Gastrocnemius medialis (tissue), 4 donors: Measurements from ENCODE around the gene TMEM132A. TPM values are rescaled to one million over a fixed set of nuclear protein-coding genes. Genes with fewer than 3 reads are reported as not detected.

Experiments used
- ATAC-seq, 2 donors: fragments of 150-250 bp; one replicate each; pipeline ENCODE4 v1.9.1; 2016
- DNase-seq, 2 donors: peaks; one replicate each; pipeline ENCODE4 v3.0.0-alpha.2; 2019
- H3K27ac ChIP-seq, 4 donors: fragments of 200-600 bp; sonication (generic); 1 replicate in 1 of 4; 2 replicates in 3 of 4; pipeline ENCODE4 v1.5.1; 2016 to 2018; ENCODE audit warnings: mild to moderate bottlenecking in 2 of 4, moderate library complexity in 1 of 4
- H3K27me3 ChIP-seq, 3 donors: fragments of 200-600 bp; sonication (generic) in 2 of 3; 1 replicate in 1 of 3; 2 replicates in 2 of 3; pipeline versions ENCODE4 v1.5.1 to v1.6.0; 2016 to 2019; ENCODE audit warnings: mild to moderate bottlenecking in 1 of 3, moderate library complexity in 1 of 3
- H3K36me3 ChIP-seq, 2 donors: fragments of 200-600 bp; sonication (generic) in 1 of 2; one replicate each; pipeline ENCODE4 v1.5.1; 2017 to 2018
- H3K4me1 ChIP-seq, 2 donors: fragments of 200-600 bp; sonication (generic) in 1 of 2; one replicate each; pipeline ENCODE4 v1.5.1; 2016 to 2017; ENCODE audit warnings: mild to moderate bottlenecking in 2 of 2
- H3K4me3 ChIP-seq, 4 donors: fragments of 200-600 bp; sonication (generic) in 3 of 4; 1 replicate in 1 of 4; 2 replicates in 3 of 4; pipeline ENCODE4 v1.5.1; 2016 to 2019; ENCODE audit warnings: mild to moderate bottlenecking in 2 of 4
- H3K9me3 ChIP-seq, 3 donors: fragments of 200-600 bp; sonication (generic) in 2 of 3; 1 replicate in 1 of 3; 2 replicates in 2 of 3; pipeline ENCODE4 v1.5.1; 2016 to 2019
- POLR2A ChIP-seq, 2 donors: fragments of 450-650 bp; IDR thresholded peaks; one replicate each; pipeline ENCODE4 v1.6.1; 2017; ENCODE audit warnings: antibody characterized with exemption in 2 of 2, mild to moderate bottlenecking in 2 of 2, moderate library complexity in 2 of 2
- in situ Hi-C, 4 donors: fragments of 200-750 bp; cut with MboI; loops; one replicate each; pipeline versions ENCODE4 v1.15.0 to v1.8.0; 2017; ENCODE audit warnings: low sequenced_read_pairs in 4 of 4
- intact Hi-C: fragments of 100-400 bp; cut with DNase I; formaldehyde crosslinking; loops from one replicate; pipeline ENCODE4 v1.15.1; 2023; ENCODE audit warnings: low total_unique reads
- total RNA-seq, 4 donors: library from RNA; depleted of rRNA; stranded (reverse); fragments of >200 nt; gene quantifications; one replicate each; pipeline versions ENCODE4 v1.1.0 to v1.2.3, GENCODE V29; 2016
- TF ChIP-seq, protein P1 (sequence below), 5 experiments: fragments of 450-650 bp in 3 of 5; fragments of 200-600 bp in 2 of 5; sonication (generic) in 2 of 5; IDR thresholded peaks in 4 of 5; conservative IDR thresholded peaks in 1 of 5; 1 replicate in 4 of 5; 2 replicates in 1 of 5; pipeline ENCODE4 v1.5.1; 2016 to 2019; ENCODE audit warnings: antibody characterized with exemption in 5 of 5, mild to moderate bottlenecking in 3 of 5, moderate library complexity in 3 of 5

Gene TMEM132A
- total RNA-seq, 4 donors from 2014 or later = 2.5 to 3.7 (median 3.1) TPM

DNA sequence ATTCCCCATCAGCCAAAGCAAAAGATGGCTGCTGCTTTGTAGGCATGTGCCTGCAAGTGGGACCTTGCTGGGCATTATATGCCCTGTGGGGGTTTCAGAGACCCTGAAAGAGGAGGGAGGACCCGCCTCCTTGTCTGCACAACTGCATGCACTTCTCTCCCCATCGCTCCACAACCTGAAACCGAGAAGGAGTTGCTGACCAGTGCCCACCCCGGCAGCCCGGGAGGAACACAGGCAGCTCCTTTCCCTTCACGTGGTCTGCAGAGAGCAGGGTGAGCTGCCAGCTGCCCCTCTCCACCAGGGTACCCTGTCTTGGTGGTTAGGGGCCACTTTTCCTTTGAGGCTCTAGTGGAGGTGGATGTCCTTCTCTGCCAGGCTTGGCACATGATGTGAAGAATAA lies 1.4 kb upstream of the TMEM132A start:
- intact Hi-C loops = no loop called here
- TF ChIP-seq POLR2A (IDR thresholded peaks at IDR 0.05) = no peak
- TF ChIP-seq, protein P1, sequence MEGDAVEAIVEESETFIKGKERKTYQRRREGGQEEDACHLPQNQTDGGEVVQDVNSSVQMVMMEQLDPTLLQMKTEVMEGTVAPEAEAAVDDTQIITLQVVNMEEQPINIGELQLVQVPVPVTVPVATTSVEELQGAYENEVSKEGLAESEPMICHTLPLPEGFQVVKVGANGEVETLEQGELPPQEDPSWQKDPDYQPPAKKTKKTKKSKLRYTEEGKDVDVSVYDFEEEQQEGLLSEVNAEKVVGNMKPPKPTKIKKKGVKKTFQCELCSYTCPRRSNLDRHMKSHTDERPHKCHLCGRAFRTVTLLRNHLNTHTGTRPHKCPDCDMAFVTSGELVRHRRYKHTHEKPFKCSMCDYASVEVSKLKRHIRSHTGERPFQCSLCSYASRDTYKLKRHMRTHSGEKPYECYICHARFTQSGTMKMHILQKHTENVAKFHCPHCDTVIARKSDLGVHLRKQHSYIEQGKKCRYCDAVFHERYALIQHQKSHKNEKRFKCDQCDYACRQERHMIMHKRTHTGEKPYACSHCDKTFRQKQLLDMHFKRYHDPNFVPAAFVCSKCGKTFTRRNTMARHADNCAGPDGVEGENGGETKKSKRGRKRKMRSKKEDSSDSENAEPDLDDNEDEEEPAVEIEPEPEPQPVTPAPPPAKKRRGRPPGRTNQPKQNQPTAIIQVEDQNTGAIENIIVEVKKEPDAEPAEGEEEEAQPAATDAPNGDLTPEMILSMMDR (IDR thresholded peaks at IDR 0.05 in 4 of 5, conservative IDR thresholded peaks at IDR 0.05 in 1 of 5) = no peak
- H3K9me3 ChIP-seq = no peaks in the 10 kb centered on the region
- H3K4me3 ChIP-seq = no peak overlapping the region
- in situ Hi-C loops = loop anchor here in 1 of 4 donors (25.0 kb wide), 1 partner anchor 239 kb away; the partner anchor contains the start of gene VPS37C
- DNase-seq (no peak), ATAC-seq (no peak)
- peaks cover 0 to 36% of the 10 kb centered on the region in 2 donors for H3K36me3 ChIP-seq
- H3K27ac ChIP-seq = no peak overlapping the region
- H3K27me3 ChIP-seq = peaks cover 10 to 29% (median 21%) of the 10 kb centered on the region in 3 donors
- H3K4me1 ChIP-seq = peaks cover 24 to 39% of the 10 kb centered on the region in 2 donors

DNA sequence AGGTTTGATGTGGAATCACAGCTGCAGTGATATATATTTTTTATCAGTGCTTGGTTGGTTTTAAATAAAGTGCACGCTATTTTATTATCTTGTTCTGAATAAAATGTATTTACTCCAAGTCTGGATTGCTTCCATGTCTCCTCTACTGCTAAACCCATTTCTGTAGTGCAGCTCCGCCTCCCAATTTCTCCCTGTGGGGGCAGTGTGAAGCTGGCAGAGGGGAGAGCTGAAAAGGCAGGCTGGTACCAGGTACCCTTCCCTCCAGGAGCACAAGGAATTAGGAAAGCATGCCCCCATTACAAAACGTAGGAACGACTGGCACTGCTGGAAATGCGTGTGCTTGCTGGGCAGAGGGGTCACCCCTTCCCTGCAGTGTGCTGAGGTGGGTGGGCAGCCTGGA lies 934 bp upstream of the TMEM132A start:
- Histone ChIP-seq H3K36me3 (peaks cover 0 to 36% of the 10 kb centered on the region in 2 donors), H3K9me3 (no peaks in the 10 kb centered on the region), H3K27me3 (peaks cover 10 to 29% (median 21%) of the 10 kb centered on the region in 3 donors), H3K4me1 (peaks cover 20 to 35% of the 10 kb centered on the region in 2 donors), H3K27ac (no peak overlapping the region), H3K4me3 (no peak overlapping the region)
- no peak for ATAC-seq
- intact Hi-C loops = no loop called here
- TF ChIP-seq, protein P1 (IDR thresholded peaks at IDR 0.05 in 4 of 5, conservative IDR thresholded peaks at IDR 0.05 in 1 of 5) = no peak
- no peak for TF ChIP-seq POLR2A (IDR thresholded peaks at IDR 0.05)
- in situ Hi-C loops = loop anchor here in 1 of 4 donors (25.0 kb wide), 1 partner anchor 239 kb away; the partner anchor contains the start of gene VPS37C
- no peak for DNase-seq

DNA sequence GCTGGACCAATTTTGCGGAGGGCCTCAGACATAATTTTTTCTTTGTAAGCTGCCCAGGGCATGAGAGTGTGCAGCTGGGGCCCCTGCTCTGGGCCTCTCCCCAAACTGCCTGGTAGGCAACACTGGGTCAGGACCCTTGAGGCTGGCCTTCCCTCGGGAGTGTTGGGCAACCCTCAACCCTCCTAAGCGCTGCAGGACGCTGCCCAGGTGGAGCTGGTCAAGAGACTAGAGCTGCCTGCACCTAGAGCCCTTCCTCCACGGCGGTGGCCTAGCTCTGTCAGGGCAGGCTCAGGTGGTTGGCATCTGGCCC lies 505 bp upstream of the TMEM132A start:
- intact Hi-C loops (no loop called here), in situ Hi-C loops (loop anchor here in 1 of 4 donors (25.0 kb wide), 1 partner anchor 239 kb away; the partner anchor contains the start of gene VPS37C)
- no peak for ATAC-seq
- Histone ChIP-seq H3K4me1 (peaks cover 16 to 31% of the 10 kb centered on the region in 2 donors), H3K4me3 (peak overlapping the region; percentile 57 to 70 (median 62)), H3K27me3 (peaks cover 10 to 29% (median 21%) of the 10 kb centered on the region in 3 donors), H3K9me3 (no peaks in the 10 kb centered on the region), H3K27ac (no peak overlapping the region), H3K36me3 (peaks cover 0 to 36% of the 10 kb centered on the region in 2 donors)
- TF ChIP-seq, protein P1 (IDR thresholded peaks at IDR 0.05 in 4 of 5, conservative IDR thresholded peaks at IDR 0.05 in 1 of 5) = no peak
- TF ChIP-seq POLR2A (IDR thresholded peaks at IDR 0.05) = no peak
- DNase-seq = no peak

DNA sequence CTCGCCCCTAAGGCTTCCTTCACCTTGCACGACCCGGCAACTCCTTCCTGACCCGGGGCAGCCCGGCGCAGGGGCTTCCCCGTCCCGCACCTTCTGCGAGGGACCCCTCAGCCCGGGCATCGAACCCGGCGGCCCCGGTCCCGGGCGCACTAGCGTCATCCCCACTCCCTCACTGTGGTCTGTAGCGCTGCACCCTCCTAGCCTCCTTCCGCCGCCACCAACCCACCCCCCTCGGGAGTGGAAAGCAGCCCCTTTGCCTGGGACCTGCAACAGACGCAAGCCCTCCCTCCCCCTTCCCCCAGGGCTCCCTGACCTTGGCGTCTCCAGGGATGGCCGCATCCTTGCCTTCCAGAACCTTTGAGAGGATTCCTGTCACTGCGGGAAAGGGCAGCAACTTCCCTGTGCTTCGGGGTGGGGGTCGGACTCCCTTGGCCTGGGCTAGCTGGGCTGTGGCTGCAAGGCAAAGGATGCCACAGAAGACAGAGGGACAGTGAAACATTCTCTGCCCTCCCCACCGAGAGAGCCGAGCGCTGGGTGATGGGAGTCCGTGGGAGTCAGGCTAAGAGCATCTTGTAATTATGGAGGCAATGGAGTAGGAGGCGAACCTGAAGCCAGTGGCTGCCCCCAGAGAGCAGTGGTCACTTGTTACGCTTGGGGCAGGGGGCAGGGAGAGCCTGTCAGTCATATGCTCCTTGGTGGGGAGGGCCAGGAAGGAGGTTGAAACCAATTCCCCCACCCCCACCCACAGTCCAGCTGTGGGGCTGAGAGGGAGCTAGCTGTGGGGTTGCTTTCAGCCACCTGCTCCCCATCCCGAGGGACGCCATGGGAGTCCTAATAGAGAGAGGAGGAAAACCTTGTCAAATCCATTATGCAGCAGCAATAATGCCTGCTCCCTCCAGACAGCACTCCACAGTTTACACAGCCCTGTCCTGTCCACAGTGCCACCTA lies 920 bp downstream of the TMEM132A start:
- intact Hi-C loops (no loop called here), in situ Hi-C loops (loop anchor here in 1 of 4 donors (25.0 kb wide), 1 partner anchor 237 kb away; the partner anchor contains the start of gene VPS37C)
- H3K27ac ChIP-seq = peak overlapping the region in 1 of 4 donors; percentile 20
- H3K27me3 ChIP-seq = peaks cover 10 to 29% (median 21%) of the 10 kb centered on the region in 3 donors
- DNase-seq = no peak
- H3K9me3 ChIP-seq = no peaks in the 10 kb centered on the region
- peaks cover 6 to 17% of the 10 kb centered on the region in 2 donors for H3K4me1 ChIP-seq
- no peak for ATAC-seq
- no peak for TF ChIP-seq POLR2A (IDR thresholded peaks at IDR 0.05)
- TF ChIP-seq, protein P1 (IDR thresholded peaks at IDR 0.05 in 4 of 5, conservative IDR thresholded peaks at IDR 0.05 in 1 of 5) = no peak
- peak overlapping the region; percentile 57 to 70 (median 62) for H3K4me3 ChIP-seq
- H3K36me3 ChIP-seq = peaks cover 0 to 29% of the 10 kb centered on the region in 2 donors
